ENCODE results near the gene SOX15.
"Not testable (repeated sequence)": the region's sequence is repeated elsewhere in the genome, so short reads cannot be mapped to it uniquely, and the experiment has no call there.

SOX15 gene

GRCh38 chr17:7610641-7611040, 20.7 kb upstream of the SOX15 start:
- Histone ChIP-seq H3K4me3 (ENCODE audit: extremely low read depth, insufficient read depth, low read length, poor library complexity, severe bottlenecking) (no peak overlapping the region), H3K36me3 (ENCODE audit: control insufficient read depth, insufficient read depth, low read length) (peaks cover 55% of the 10 kb centered on the region), H3K4me1 (ENCODE audit: control insufficient read depth, insufficient read depth, low read length, poor library complexity, severe bottlenecking) (peaks cover 5% of the 10 kb centered on the region), H3K27ac (ENCODE audit: low read depth, low read length, severe bottlenecking) (no peak overlapping the region), H3K9me3 (ENCODE audit: control insufficient read depth, low read length) (no peaks in the 10 kb centered on the region)
- whole genome bisulfite sequencing, 2 experiments (ENCODE audit: insufficient coverage in 2 of 2), result 100% methylated on average over 2 of the region's 2 CpGs; no CpG with 5 or more reads in 1 of the 2 experiments

DNA sequence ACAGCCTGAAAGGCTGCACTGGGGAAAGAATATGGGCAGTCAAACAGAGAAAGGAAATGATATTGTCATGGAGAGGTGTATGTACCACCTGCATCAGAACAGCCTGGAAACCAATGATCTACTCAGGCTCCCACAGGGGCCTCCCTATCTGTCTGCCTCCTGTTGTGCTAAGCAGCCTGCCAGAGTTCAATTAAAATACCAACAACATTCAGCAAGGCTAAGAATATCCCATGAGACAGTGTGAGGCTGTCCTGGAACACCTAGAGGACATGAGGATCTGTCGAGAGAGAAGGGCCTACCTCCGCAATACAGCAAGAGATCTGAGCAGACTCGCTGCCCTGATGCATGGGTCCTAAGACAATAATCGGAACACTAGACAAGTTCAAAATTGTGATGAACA, 16.4 kb upstream of the SOX15 start:
- 82 to 100% methylated on average over 3 of the region's 4 CpGs for WGBS, 2 experiments (ENCODE audit: insufficient coverage in 2 of 2)
- H3K9me3 ChIP-seq (ENCODE audit: control insufficient read depth, low read length), result no peaks in the 10 kb centered on the region
- no peak overlapping the region for H3K4me3 ChIP-seq (ENCODE audit: extremely low read depth, insufficient read depth, low read length, poor library complexity, severe bottlenecking)
- H3K36me3 ChIP-seq (ENCODE audit: control insufficient read depth, insufficient read depth, low read length), result peaks cover 88% of the 10 kb centered on the region
- H3K27ac ChIP-seq (ENCODE audit: low read depth, low read length, severe bottlenecking), result no peak overlapping the region
- no peaks in the 10 kb centered on the region for H3K4me1 ChIP-seq (ENCODE audit: control insufficient read depth, insufficient read depth, low read length, poor library complexity, severe bottlenecking)

- H3K4me3 ChIP-seq (ENCODE audit: extremely low read depth, insufficient read depth, low read length, poor library complexity, severe bottlenecking); H3K27ac ChIP-seq (ENCODE audit: low read depth, low read length, severe bottlenecking); H3K4me1 ChIP-seq (ENCODE audit: control insufficient read depth, insufficient read depth, low read length, poor library complexity, severe bottlenecking); H3K9me3 ChIP-seq (ENCODE audit: control insufficient read depth, low read length): not testable (repeated sequence)
- 80 to 92% methylated on average over 1 to 2 of the region's 5 CpGs for WGBS, 2 experiments (ENCODE audit: insufficient coverage in 2 of 2)
- H3K36me3 ChIP-seq (ENCODE audit: control insufficient read depth, insufficient read depth, low read length), result peaks cover 92% of the 10 kb centered on the region
Measured at GRCh38 chr17:7597561-7597960, 7.7 kb upstream of the SOX15 start.

- peaks cover 83% of the 10 kb centered on the region for H3K36me3 ChIP-seq (ENCODE audit: control insufficient read depth, insufficient read depth, low read length)
- H3K27ac ChIP-seq (ENCODE audit: low read depth, low read length, severe bottlenecking), result no peak overlapping the region
- no peaks in the 10 kb centered on the region for H3K9me3 ChIP-seq (ENCODE audit: control insufficient read depth, low read length)
- peaks cover 24% of the 10 kb centered on the region for H3K4me1 ChIP-seq (ENCODE audit: control insufficient read depth, insufficient read depth, low read length, poor library complexity, severe bottlenecking)
- WGBS, 2 experiments (ENCODE audit: insufficient coverage in 2 of 2), result 84 to 98% methylated on average over 7 to 8 of the region's 12 CpGs
- no peak overlapping the region for H3K4me3 ChIP-seq (ENCODE audit: extremely low read depth, insufficient read depth, low read length, poor library complexity, severe bottlenecking)
Measured at GRCh38 chr17:7593296-7593695, 3.4 kb upstream of the SOX15 start.

DNA sequence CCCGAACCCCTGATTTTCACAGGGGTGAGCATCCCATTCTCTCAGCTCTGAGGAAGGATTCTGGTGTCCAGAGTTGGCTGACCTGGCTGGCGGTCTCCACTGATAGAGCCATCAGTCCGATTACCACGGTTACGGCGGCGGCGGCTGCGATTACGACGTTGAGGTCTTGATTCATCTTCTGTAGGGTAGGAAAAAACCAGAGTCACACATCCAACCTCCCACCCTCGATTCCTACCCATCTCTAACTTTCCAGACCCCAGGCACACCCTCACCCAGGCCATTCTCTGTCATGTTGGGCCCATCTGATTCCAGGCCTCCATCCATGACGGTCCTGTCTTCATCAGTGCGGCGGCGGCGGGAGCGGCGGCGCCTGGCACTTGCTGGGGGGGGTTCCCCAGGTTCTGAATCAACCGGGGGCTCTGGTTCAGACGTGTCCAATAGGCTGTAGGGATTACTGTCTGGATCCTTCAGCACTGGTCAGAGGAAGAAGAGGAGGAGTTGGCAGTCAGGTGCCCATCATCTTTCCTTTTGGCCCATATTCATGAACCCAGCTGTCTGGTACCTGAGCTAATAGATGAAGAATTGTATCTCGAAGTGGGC, 2.6 kb upstream of the SOX15 start:
- Histone ChIP-seq H3K9me3 (ENCODE audit: control insufficient read depth, low read length) (no peaks in the 10 kb centered on the region), H3K4me3 (ENCODE audit: extremely low read depth, insufficient read depth, low read length, poor library complexity, severe bottlenecking) (no peak overlapping the region), H3K27ac (ENCODE audit: low read depth, low read length, severe bottlenecking) (no peak overlapping the region), H3K36me3 (ENCODE audit: control insufficient read depth, insufficient read depth, low read length) (peaks cover 86% of the 10 kb centered on the region), H3K4me1 (ENCODE audit: control insufficient read depth, insufficient read depth, low read length, poor library complexity, severe bottlenecking) (peaks cover 32% of the 10 kb centered on the region)
- 97 to 99% methylated on average over 11 to 18 of the region's 23 CpGs for WGBS, 2 experiments (ENCODE audit: insufficient coverage in 2 of 2)

GRCh38 chr17:7591596-7591995, 1.7 kb upstream of the SOX15 start:
- H3K9me3 ChIP-seq (ENCODE audit: control insufficient read depth, low read length), result no peaks in the 10 kb centered on the region
- H3K4me1 ChIP-seq (ENCODE audit: control insufficient read depth, insufficient read depth, low read length, poor library complexity, severe bottlenecking), result peaks cover 41% of the 10 kb centered on the region
- H3K36me3 ChIP-seq (ENCODE audit: control insufficient read depth, insufficient read depth, low read length), result peaks cover 79% of the 10 kb centered on the region
- peak overlapping the region; percentile 82 for H3K27ac ChIP-seq (ENCODE audit: low read depth, low read length, severe bottlenecking)
- WGBS, 2 experiments (ENCODE audit: insufficient coverage in 2 of 2), result 88% methylated on average over 1 of the region's 5 CpGs; no CpG with 5 or more reads in 1 of the 2 experiments
- no peak overlapping the region for H3K4me3 ChIP-seq (ENCODE audit: extremely low read depth, insufficient read depth, low read length, poor library complexity, severe bottlenecking)

DNA sequence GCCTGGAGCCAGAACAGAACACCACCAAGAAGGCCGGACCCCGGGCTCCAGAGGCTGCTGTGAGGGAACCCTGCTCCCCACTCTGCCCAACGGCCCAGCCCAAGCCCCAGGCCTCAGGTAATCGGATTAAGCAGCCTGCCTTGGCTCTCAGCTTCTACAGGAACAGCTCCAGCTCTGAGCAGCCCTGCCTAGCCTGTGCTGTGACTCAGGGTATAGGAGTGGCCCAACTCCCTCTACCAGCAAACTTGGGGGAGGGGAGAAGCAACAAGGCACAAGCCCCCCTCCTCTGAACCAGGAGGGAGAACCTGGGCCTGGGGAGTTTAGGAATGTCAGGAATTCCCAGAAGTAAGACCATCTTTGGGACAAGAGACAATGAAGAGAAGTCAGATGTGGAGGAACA, 849 bp upstream of the SOX15 start:
- Histone ChIP-seq H3K36me3 (ENCODE audit: control insufficient read depth, insufficient read depth, low read length) (peaks cover 77% of the 10 kb centered on the region), H3K4me3 (ENCODE audit: extremely low read depth, insufficient read depth, low read length, poor library complexity, severe bottlenecking) (no peak overlapping the region), H3K27ac (ENCODE audit: low read depth, low read length, severe bottlenecking) (peak overlapping the region; percentile 82), H3K4me1 (ENCODE audit: control insufficient read depth, insufficient read depth, low read length, poor library complexity, severe bottlenecking) (peaks cover 42% of the 10 kb centered on the region), H3K9me3 (ENCODE audit: control insufficient read depth, low read length) (no peaks in the 10 kb centered on the region)
- 46 to 54% methylated on average over 4 of the region's 4 CpGs for WGBS, 2 experiments (ENCODE audit: insufficient coverage in 2 of 2)

GRCh38 chr17:7589204-7589868, 558 bp downstream of the SOX15 start:
- 62 to 64% methylated on average over 55 to 56 of the region's 56 CpGs for WGBS, 2 experiments (ENCODE audit: insufficient coverage in 2 of 2)
- H3K36me3 ChIP-seq (ENCODE audit: control insufficient read depth, insufficient read depth, low read length), result peaks cover 70% of the 10 kb centered on the region
- H3K27ac ChIP-seq (ENCODE audit: low read depth, low read length, severe bottlenecking), result peak overlapping the region; percentile 7
- H3K9me3 ChIP-seq (ENCODE audit: control insufficient read depth, low read length), result no peaks in the 10 kb centered on the region
- H3K4me1 ChIP-seq (ENCODE audit: control insufficient read depth, insufficient read depth, low read length, poor library complexity, severe bottlenecking), result peaks cover 42% of the 10 kb centered on the region
- no peak overlapping the region for H3K4me3 ChIP-seq (ENCODE audit: extremely low read depth, insufficient read depth, low read length, poor library complexity, severe bottlenecking)

GRCh38 chr17:7588553-7589203, 1.2 kb downstream of the SOX15 start:
- H3K4me3 ChIP-seq (ENCODE audit: extremely low read depth, insufficient read depth, low read length, poor library complexity, severe bottlenecking), result no peak overlapping the region
- no peaks in the 10 kb centered on the region for H3K9me3 ChIP-seq (ENCODE audit: control insufficient read depth, low read length)
- 92 to 93% methylated on average over 18 to 28 of the region's 30 CpGs for WGBS, 2 experiments (ENCODE audit: insufficient coverage in 2 of 2)
- no peak overlapping the region for H3K27ac ChIP-seq (ENCODE audit: low read depth, low read length, severe bottlenecking)
- peaks cover 63% of the 10 kb centered on the region for H3K36me3 ChIP-seq (ENCODE audit: control insufficient read depth, insufficient read depth, low read length)
- peaks cover 42% of the 10 kb centered on the region for H3K4me1 ChIP-seq (ENCODE audit: control insufficient read depth, insufficient read depth, low read length, poor library complexity, severe bottlenecking)

DNA sequence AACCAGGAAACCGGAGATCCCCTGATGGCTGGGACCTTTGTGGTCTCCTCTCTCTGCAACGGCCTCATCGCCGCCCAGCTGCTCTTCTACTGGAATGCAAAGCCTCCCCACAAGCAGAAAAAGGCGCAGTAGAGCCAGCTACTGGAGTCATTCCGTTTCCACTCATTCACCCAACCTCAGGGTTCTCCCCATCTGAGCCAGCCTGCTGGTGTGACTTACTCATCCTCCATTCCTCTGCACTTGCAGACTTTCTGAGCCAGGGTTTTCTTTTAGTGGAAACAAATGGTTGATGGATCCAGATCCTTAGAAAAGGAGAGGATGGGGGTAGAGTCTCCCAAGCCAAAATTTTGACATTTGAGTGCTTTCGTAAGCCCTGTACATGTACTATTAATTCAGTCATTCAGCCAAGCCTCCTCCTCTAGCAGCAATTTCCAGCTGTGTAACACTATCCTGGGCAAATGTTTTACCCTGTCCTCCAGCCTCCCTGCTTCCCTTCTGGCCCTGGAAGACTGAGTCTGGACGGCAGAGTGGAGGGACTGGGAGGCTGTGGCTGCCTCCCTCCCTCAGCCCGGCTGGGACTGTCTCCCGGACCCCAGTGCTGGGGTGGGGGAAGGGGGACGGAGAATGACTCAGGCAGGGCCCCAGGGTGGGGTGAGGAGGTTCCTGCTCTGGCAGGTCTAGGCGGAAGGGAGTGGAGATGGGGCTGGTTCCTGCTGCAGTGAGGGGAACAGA, 2.3 kb downstream of the SOX15 start:
- Histone ChIP-seq H3K9me3 (ENCODE audit: control insufficient read depth, low read length) (no peaks in the 10 kb centered on the region), H3K36me3 (ENCODE audit: control insufficient read depth, insufficient read depth, low read length) (peaks cover 56% of the 10 kb centered on the region), H3K4me3 (ENCODE audit: extremely low read depth, insufficient read depth, low read length, poor library complexity, severe bottlenecking) (no peak overlapping the region), H3K27ac (ENCODE audit: low read depth, low read length, severe bottlenecking) (peak overlapping the region; percentile 43), H3K4me1 (ENCODE audit: control insufficient read depth, insufficient read depth, low read length, poor library complexity, severe bottlenecking) (peaks cover 49% of the 10 kb centered on the region)
- 86 to 87% methylated on average over 6 to 8 of the region's 12 CpGs for WGBS, 2 experiments (ENCODE audit: insufficient coverage in 2 of 2)
